ENCODE results near the gene STX1A.

The STX1A gene

GRCh38 chr7:73736885-73737284, 17.4 kb upstream of the STX1A start:
- no peaks in the 10 kb centered on the region for H3K27me3 ChIP-seq (ENCODE audit: control insufficient read depth in 1 of 2, insufficient read depth in 2 of 2, low read length in 2 of 2)
- peaks cover 9 to 18% of the 10 kb centered on the region in 2 donors for H3K36me3 ChIP-seq (ENCODE audit: control insufficient read depth in 1 of 2, insufficient read depth in 2 of 2, low read length in 2 of 2)
- H3K9me3 ChIP-seq (ENCODE audit: control insufficient read depth in 1 of 2, low read length in 2 of 2), result no peaks in the 10 kb centered on the region
- peak overlapping the region; percentile 67 to 94 for H3K9ac ChIP-seq (ENCODE audit: low read depth in 1 of 2, low read length in 2 of 2)
- H3K27ac ChIP-seq (ENCODE audit: low read depth, low read length), result no peak overlapping the region
- peaks cover 33 to 37% of the 10 kb centered on the region in 2 donors for H3K4me1 ChIP-seq (ENCODE audit: control insufficient read depth in 1 of 2, insufficient read depth in 2 of 2, low read length in 2 of 2)
- H3K4me3 ChIP-seq (ENCODE audit: low read depth in 1 of 2, low read length in 2 of 2), result peak overlapping the region in 1 of 2 donors; percentile 87

DNA sequence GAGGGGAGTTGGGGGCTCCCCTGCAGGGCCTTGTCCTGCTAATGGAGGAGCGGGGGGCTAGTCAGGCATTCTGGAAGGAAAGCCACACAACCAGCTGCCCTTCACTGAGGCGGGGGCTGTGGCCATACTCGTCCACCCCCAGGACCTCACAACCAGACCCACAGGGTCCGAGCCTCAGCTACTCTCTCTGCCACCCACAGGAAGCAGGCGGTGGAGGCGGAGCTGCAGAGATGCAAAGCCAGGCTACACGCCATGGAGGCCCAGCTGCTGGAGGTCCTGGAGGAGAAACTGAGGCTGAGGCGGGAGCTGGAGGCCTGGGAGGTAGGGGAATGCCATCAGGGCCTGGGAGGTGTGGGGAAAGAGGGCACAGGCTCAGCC, 16.0 kb upstream of the STX1A start:
- H3K27ac ChIP-seq (ENCODE audit: low read depth, low read length), result peak overlapping the region; percentile 93
- H3K9ac ChIP-seq (ENCODE audit: low read depth in 1 of 2, low read length in 2 of 2), result peak overlapping the region; percentile 67 to 68
- peaks cover 28 to 35% of the 10 kb centered on the region in 2 donors for H3K4me1 ChIP-seq (ENCODE audit: control insufficient read depth in 1 of 2, insufficient read depth in 2 of 2, low read length in 2 of 2)
- H3K4me3 ChIP-seq (ENCODE audit: low read depth in 1 of 2, low read length in 2 of 2), result peak overlapping the region; percentile 54 to 60
- H3K9me3 ChIP-seq (ENCODE audit: control insufficient read depth in 1 of 2, low read length in 2 of 2), result no peaks in the 10 kb centered on the region
- peaks cover 9 to 18% of the 10 kb centered on the region in 2 donors for H3K36me3 ChIP-seq (ENCODE audit: control insufficient read depth in 1 of 2, insufficient read depth in 2 of 2, low read length in 2 of 2)
- no peaks in the 10 kb centered on the region for H3K27me3 ChIP-seq (ENCODE audit: control insufficient read depth in 1 of 2, insufficient read depth in 2 of 2, low read length in 2 of 2)

DNA sequence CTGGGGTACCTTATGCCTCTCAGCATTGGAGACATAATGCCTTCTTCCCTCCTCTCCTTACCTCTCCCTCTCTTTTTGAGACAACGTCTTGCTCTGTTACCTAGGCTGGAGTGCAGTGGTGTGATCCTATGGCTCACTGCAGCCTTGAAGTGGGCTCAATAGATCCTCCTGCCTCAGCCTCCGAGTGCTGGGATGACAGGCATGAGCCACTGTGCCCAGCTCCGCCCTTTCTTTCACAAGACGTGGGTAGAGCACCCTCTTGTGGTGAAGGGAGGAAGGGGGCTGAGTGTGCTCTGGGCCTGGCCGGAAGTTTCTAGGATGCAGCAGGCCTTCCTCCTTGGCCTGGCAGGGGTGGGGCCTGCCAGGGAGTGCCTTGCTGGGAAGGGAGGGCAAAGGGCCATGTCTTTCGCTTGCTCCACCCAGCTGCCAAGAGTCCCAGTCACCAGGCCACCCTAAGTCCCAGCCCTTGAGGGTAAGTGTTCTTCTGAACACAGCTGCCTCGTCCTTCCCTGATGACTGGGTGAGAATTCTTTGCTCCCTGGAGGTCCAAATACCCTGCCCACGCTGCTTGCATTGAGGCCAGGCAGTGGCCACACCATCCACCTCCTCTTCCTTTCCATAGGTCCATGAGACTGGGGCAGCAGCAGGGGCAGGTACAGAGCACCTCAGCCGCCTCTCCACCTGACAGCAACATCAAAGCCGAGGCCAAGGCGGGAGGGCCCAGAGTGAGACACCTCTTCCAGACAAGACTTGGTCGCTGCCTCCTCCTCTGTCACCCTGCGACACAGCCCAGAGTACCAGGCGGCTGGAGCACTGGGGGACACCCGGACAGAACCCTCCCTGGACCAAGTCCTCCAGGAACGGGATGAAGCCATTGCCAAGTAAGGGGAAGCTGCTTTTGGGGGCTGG, 15.4 kb upstream of the STX1A start:
- H3K27ac ChIP-seq (ENCODE audit: low read depth, low read length), result peak overlapping the region; percentile 93
- peaks cover 9 to 18% of the 10 kb centered on the region in 2 donors for H3K36me3 ChIP-seq (ENCODE audit: control insufficient read depth in 1 of 2, insufficient read depth in 2 of 2, low read length in 2 of 2)
- H3K4me3 ChIP-seq (ENCODE audit: low read depth in 1 of 2, low read length in 2 of 2), result peak overlapping the region; percentile 54 to 60
- no peaks in the 10 kb centered on the region for H3K27me3 ChIP-seq (ENCODE audit: control insufficient read depth in 1 of 2, insufficient read depth in 2 of 2, low read length in 2 of 2)
- no peaks in the 10 kb centered on the region for H3K9me3 ChIP-seq (ENCODE audit: control insufficient read depth in 1 of 2, low read length in 2 of 2)
- peaks cover 28 to 35% of the 10 kb centered on the region in 2 donors for H3K4me1 ChIP-seq (ENCODE audit: control insufficient read depth in 1 of 2, insufficient read depth in 2 of 2, low read length in 2 of 2)
- H3K9ac ChIP-seq (ENCODE audit: low read depth in 1 of 2, low read length in 2 of 2), result peak overlapping the region; percentile 67 to 68

GRCh38 chr7:73732397-73732796, 12.9 kb upstream of the STX1A start:
- H3K36me3 ChIP-seq (ENCODE audit: control insufficient read depth in 1 of 2, insufficient read depth in 2 of 2, low read length in 2 of 2), result peaks cover 9 to 16% of the 10 kb centered on the region in 2 donors
- H3K4me1 ChIP-seq (ENCODE audit: control insufficient read depth in 1 of 2, insufficient read depth in 2 of 2, low read length in 2 of 2), result peaks cover 22 to 24% of the 10 kb centered on the region in 2 donors
- H3K9me3 ChIP-seq (ENCODE audit: control insufficient read depth in 1 of 2, low read length in 2 of 2), result no peaks in the 10 kb centered on the region
- no peak overlapping the region for H3K27ac ChIP-seq (ENCODE audit: low read depth, low read length)
- no peaks in the 10 kb centered on the region for H3K27me3 ChIP-seq (ENCODE audit: control insufficient read depth in 1 of 2, insufficient read depth in 2 of 2, low read length in 2 of 2)
- no peak overlapping the region for H3K4me3 ChIP-seq (ENCODE audit: low read depth in 1 of 2, low read length in 2 of 2)
- no peak overlapping the region for H3K9ac ChIP-seq (ENCODE audit: low read depth in 1 of 2, low read length in 2 of 2)

DNA sequence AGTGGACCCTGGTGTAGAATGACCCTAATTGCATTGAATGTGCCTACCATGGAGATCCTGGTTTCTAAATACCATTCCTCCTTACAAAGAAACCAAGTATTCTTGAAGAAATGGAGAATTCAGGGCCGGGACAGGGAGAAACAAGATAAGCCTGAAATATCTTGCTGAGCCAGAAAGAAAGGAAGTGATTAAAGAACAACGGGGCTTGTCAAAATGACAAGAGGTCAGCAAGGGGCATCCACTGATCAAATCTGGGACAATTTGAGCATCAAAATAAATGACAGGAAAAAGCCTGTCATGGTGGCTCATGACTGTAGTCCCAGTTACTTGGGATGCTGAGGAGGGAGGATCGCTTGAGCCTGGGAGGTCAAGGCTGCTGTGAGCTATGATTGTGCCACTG, 11.0 kb upstream of the STX1A start:
- Histone ChIP-seq H3K4me3 (ENCODE audit: low read depth in 1 of 2, low read length in 2 of 2) (no peak overlapping the region), H3K4me1 (ENCODE audit: control insufficient read depth in 1 of 2, insufficient read depth in 2 of 2, low read length in 2 of 2) (peaks cover 7 to 9% of the 10 kb centered on the region in 2 donors), H3K9me3 (ENCODE audit: control insufficient read depth in 1 of 2, low read length in 2 of 2) (no peaks in the 10 kb centered on the region), H3K36me3 (ENCODE audit: control insufficient read depth in 1 of 2, insufficient read depth in 2 of 2, low read length in 2 of 2) (no peaks in the 10 kb centered on the region), H3K9ac (ENCODE audit: low read depth in 1 of 2, low read length in 2 of 2) (no peak overlapping the region), H3K27me3 (ENCODE audit: control insufficient read depth in 1 of 2, insufficient read depth in 2 of 2, low read length in 2 of 2) (no peaks in the 10 kb centered on the region), H3K27ac (ENCODE audit: low read depth, low read length) (no peak overlapping the region)

GRCh38 chr7:73728551-73728950, 9.1 kb upstream of the STX1A start:
- no peak overlapping the region for H3K27ac ChIP-seq (ENCODE audit: low read depth, low read length)
- H3K36me3 ChIP-seq (ENCODE audit: control insufficient read depth in 1 of 2, insufficient read depth in 2 of 2, low read length in 2 of 2), result no peaks in the 10 kb centered on the region
- H3K9ac ChIP-seq (ENCODE audit: low read depth in 1 of 2, low read length in 2 of 2), result no peak overlapping the region

GRCh38 chr7:73727952-73728351, 8.5 kb upstream of the STX1A start:
- H3K27ac ChIP-seq (ENCODE audit: low read depth, low read length), result no peak overlapping the region
- H3K9me3 ChIP-seq (ENCODE audit: control insufficient read depth in 1 of 2, low read length in 2 of 2), result no peaks in the 10 kb centered on the region
- H3K27me3 ChIP-seq (ENCODE audit: control insufficient read depth in 1 of 2, insufficient read depth in 2 of 2, low read length in 2 of 2), result no peaks in the 10 kb centered on the region
- H3K4me1 ChIP-seq (ENCODE audit: control insufficient read depth in 1 of 2, insufficient read depth in 2 of 2, low read length in 2 of 2), result no peaks in the 10 kb centered on the region
- H3K4me3 ChIP-seq (ENCODE audit: low read depth in 1 of 2, low read length in 2 of 2), result no peak overlapping the region
- H3K9ac ChIP-seq (ENCODE audit: low read depth in 1 of 2, low read length in 2 of 2), result no peak overlapping the region
- no peaks in the 10 kb centered on the region for H3K36me3 ChIP-seq (ENCODE audit: control insufficient read depth in 1 of 2, insufficient read depth in 2 of 2, low read length in 2 of 2)

More at GRCh38 chr7:73728551-73728950, 9.1 kb upstream of the STX1A start:
- no peak overlapping the region for H3K4me3 ChIP-seq (ENCODE audit: low read depth in 1 of 2, low read length in 2 of 2)
- H3K9me3 ChIP-seq (ENCODE audit: control insufficient read depth in 1 of 2, low read length in 2 of 2), result no peaks in the 10 kb centered on the region
- H3K27me3 ChIP-seq (ENCODE audit: control insufficient read depth in 1 of 2, insufficient read depth in 2 of 2, low read length in 2 of 2), result no peaks in the 10 kb centered on the region
- no peaks in the 10 kb centered on the region for H3K4me1 ChIP-seq (ENCODE audit: control insufficient read depth in 1 of 2, insufficient read depth in 2 of 2, low read length in 2 of 2)

DNA sequence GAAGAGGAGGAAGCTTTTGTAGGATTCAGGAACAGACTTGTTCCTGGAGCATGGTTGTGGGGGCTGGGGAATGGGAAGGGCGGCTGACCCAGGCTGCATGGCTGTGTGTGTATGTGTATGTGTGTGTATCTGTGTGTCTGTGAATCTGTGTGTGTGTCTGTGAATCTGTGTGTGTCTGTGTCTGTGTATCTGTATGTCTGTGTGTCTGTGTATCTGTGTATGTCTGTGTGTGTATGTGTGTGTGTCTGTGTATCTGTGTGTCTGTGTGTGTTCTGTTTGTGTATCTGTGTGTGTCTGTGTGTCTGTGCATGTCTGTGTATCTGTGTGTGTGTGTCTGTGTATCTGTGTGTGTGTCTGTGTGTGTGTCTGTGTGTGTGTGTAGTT, 6.6 kb upstream of the STX1A start:
- Histone ChIP-seq H3K36me3 (ENCODE audit: control insufficient read depth in 1 of 2, insufficient read depth in 2 of 2, low read length in 2 of 2) (no peaks in the 10 kb centered on the region), H3K4me3 (ENCODE audit: low read depth in 1 of 2, low read length in 2 of 2) (no peak overlapping the region), H3K9me3 (ENCODE audit: control insufficient read depth in 1 of 2, low read length in 2 of 2) (no peaks in the 10 kb centered on the region), H3K4me1 (ENCODE audit: control insufficient read depth in 1 of 2, insufficient read depth in 2 of 2, low read length in 2 of 2) (no peaks in the 10 kb centered on the region), H3K9ac (ENCODE audit: low read depth in 1 of 2, low read length in 2 of 2) (no peak overlapping the region), H3K27me3 (ENCODE audit: control insufficient read depth in 1 of 2, insufficient read depth in 2 of 2, low read length in 2 of 2) (no peaks in the 10 kb centered on the region), H3K27ac (ENCODE audit: low read depth, low read length) (no peak overlapping the region)

DNA sequence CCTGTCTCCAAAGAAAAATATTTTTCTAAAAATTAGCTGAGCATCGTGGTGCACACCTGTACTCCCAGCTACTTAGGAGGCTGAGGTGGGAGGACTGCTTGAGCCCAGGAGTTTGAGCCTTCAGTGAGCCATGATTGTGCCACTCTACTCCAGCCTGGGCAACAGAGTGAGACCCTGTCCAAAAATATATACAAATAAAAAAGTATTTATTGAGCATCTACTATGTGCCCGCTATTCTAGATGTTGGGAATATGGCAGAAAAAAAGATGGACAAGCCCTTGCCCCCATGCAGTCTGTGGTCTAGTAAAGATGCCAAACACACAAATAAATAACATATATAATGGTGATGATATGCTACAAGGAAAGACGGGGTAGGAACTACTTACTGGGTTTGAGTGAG, 4.3 kb upstream of the STX1A start:
- Histone ChIP-seq H3K4me3 (ENCODE audit: low read depth in 1 of 2, low read length in 2 of 2) (no peak overlapping the region), H3K9me3 (ENCODE audit: control insufficient read depth in 1 of 2, low read length in 2 of 2) (no peaks in the 10 kb centered on the region), H3K9ac (ENCODE audit: low read depth in 1 of 2, low read length in 2 of 2) (no peak overlapping the region), H3K36me3 (ENCODE audit: control insufficient read depth in 1 of 2, insufficient read depth in 2 of 2, low read length in 2 of 2) (no peaks in the 10 kb centered on the region), H3K4me1 (ENCODE audit: control insufficient read depth in 1 of 2, insufficient read depth in 2 of 2, low read length in 2 of 2) (peaks cover 1 to 6% of the 10 kb centered on the region in 2 donors), H3K27me3 (ENCODE audit: control insufficient read depth in 1 of 2, insufficient read depth in 2 of 2, low read length in 2 of 2) (no peaks in the 10 kb centered on the region), H3K27ac (ENCODE audit: low read depth, low read length) (no peak overlapping the region)

- H3K27me3 ChIP-seq (ENCODE audit: control insufficient read depth in 1 of 2, insufficient read depth in 2 of 2, low read length in 2 of 2), result peaks cover 0 to 3% of the 10 kb centered on the region in 2 donors
- no peak overlapping the region for H3K9ac ChIP-seq (ENCODE audit: low read depth in 1 of 2, low read length in 2 of 2)
- no peaks in the 10 kb centered on the region for H3K36me3 ChIP-seq (ENCODE audit: control insufficient read depth in 1 of 2, insufficient read depth in 2 of 2, low read length in 2 of 2)
- no peaks in the 10 kb centered on the region for H3K9me3 ChIP-seq (ENCODE audit: control insufficient read depth in 1 of 2, low read length in 2 of 2)
- H3K27ac ChIP-seq (ENCODE audit: low read depth, low read length), result no peak overlapping the region
- peaks cover 8 to 15% of the 10 kb centered on the region in 2 donors for H3K4me1 ChIP-seq (ENCODE audit: control insufficient read depth in 1 of 2, insufficient read depth in 2 of 2, low read length in 2 of 2)
- H3K4me3 ChIP-seq (ENCODE audit: low read depth in 1 of 2, low read length in 2 of 2), result no peak overlapping the region
These were observed 3.3 kb upstream of the STX1A start for GRCh38 chr7:73722785-73723184.
